GM18505 (cell line): Measurements from ENCODE around the gene FEM1B.
"Not testable (repeated sequence)": the region's sequence is repeated elsewhere in the genome, so short reads cannot be mapped to it uniquely, and the experiment has no call there.

Experiments used
- ATAC-seq: cut with Tn5 transposase; IDR thresholded peaks from one replicate; pipeline ENCODE4 v1.9.1; 2021; ENCODE audit not compliant: unreplicated experiment
- POLR2A ChIP-seq: IDR thresholded peaks from 4 replicates; pipeline ENCODE4 v1.6.1; 2011; ENCODE audit warnings: borderline replicate concordance; ENCODE audit not compliant: insufficient read depth, insufficient read length; ENCODE audit errors: extremely low read depth

The FEM1B gene

GRCh38 chr15:68277603-68278344 lies at the start of gene FEM1B:
Gene FEM1B, plus strand, starts transcription at chr15:68277745. Its CDS starts 673 bp downstream, at chr15:68278418.
- ATAC-seq = peak; percentile 77
- TF ChIP-seq POLR2A = peak; percentile 83

- ATAC-seq = no peak
- TF ChIP-seq POLR2A = no peak
These were observed 49.2 kb upstream of the FEM1B start for GRCh38 chr15:68228143-68228970.

- ATAC-seq = peak; percentile 0
- no peak for TF ChIP-seq POLR2A
These were observed 48.6 kb upstream of the FEM1B start for GRCh38 chr15:68228971-68229385.

GRCh38 chr15:68229386-68230156 lies 48.0 kb upstream of the FEM1B start, which contains the start of gene CLN6:
Gene CLN6, minus strand, starts transcription at chr15:68229728. Its CDS starts 144 bp downstream, at chr15:68229584.
- peak; percentile 76 for TF ChIP-seq POLR2A
- ATAC-seq = peak; percentile 73

- no peak for ATAC-seq
These were observed 47.1 kb upstream of the FEM1B start for GRCh38 chr15:68230157-68231100.

GRCh38 chr15:68231102-68231818 lies 46.3 kb upstream of the FEM1B start:
- ATAC-seq = no peak

More at GRCh38 chr15:68230157-68231100, 47.1 kb upstream of the FEM1B start:
- no peak for TF ChIP-seq POLR2A

GRCh38 chr15:68232449-68232848 lies 45.1 kb upstream of the FEM1B start:
- no peak for TF ChIP-seq POLR2A
- no peak for ATAC-seq

More at GRCh38 chr15:68231102-68231818, 46.3 kb upstream of the FEM1B start:
- no peak for TF ChIP-seq POLR2A

GRCh38 chr15:68232937-68233336 lies 44.6 kb upstream of the FEM1B start:
- no peak for TF ChIP-seq POLR2A
- ATAC-seq = no peak

GRCh38 chr15:68234060-68234459 lies 43.5 kb upstream of the FEM1B start:
- no peak for ATAC-seq
- no peak for TF ChIP-seq POLR2A

- ATAC-seq = not testable (repeated sequence)
These were observed 43.0 kb upstream of the FEM1B start for GRCh38 chr15:68234520-68234919.

GRCh38 chr15:68235022-68235421 lies 42.5 kb upstream of the FEM1B start:
- TF ChIP-seq POLR2A = no peak

GRCh38 chr15:68239025-68239424 lies 38.5 kb upstream of the FEM1B start:
- ATAC-seq = no peak
- no peak for TF ChIP-seq POLR2A

More at GRCh38 chr15:68235022-68235421, 42.5 kb upstream of the FEM1B start:
- no peak for ATAC-seq
